ENCODE measurements around the gene PDE5A.

DNA sequence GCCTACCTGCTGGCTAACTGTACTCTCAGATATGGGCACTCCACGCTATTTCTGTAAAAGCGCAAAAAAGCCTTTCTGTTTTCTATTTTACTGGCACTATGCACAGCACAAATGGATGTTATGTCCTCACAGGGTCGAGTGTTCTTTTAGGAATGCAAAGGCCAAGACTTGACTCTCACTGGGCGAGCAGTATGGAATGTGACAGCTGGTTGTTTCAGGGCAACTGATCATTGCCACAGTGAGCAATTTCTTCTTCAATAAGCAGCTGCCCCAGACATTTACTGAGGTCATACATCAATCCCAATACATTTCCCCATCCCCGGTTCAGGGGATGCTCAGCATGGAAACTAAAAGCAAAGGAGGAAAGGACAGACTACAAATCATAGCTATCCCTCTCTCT, 58.2 kb downstream of the PDE5A start:
- TF ChIP-seq POLR2AphosphoS5 (IDR thresholded peaks at IDR 0.05) (no peak), POLR2A (IDR thresholded peaks at IDR 0.05; ENCODE audit: low read depth) (no peak)
- TF ChIP-seq, protein P1, sequence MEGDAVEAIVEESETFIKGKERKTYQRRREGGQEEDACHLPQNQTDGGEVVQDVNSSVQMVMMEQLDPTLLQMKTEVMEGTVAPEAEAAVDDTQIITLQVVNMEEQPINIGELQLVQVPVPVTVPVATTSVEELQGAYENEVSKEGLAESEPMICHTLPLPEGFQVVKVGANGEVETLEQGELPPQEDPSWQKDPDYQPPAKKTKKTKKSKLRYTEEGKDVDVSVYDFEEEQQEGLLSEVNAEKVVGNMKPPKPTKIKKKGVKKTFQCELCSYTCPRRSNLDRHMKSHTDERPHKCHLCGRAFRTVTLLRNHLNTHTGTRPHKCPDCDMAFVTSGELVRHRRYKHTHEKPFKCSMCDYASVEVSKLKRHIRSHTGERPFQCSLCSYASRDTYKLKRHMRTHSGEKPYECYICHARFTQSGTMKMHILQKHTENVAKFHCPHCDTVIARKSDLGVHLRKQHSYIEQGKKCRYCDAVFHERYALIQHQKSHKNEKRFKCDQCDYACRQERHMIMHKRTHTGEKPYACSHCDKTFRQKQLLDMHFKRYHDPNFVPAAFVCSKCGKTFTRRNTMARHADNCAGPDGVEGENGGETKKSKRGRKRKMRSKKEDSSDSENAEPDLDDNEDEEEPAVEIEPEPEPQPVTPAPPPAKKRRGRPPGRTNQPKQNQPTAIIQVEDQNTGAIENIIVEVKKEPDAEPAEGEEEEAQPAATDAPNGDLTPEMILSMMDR (IDR thresholded peaks at IDR 0.05) = no peak
